ENCODE data around the gene PRKCE.

Gene PRKCE

DNA sequence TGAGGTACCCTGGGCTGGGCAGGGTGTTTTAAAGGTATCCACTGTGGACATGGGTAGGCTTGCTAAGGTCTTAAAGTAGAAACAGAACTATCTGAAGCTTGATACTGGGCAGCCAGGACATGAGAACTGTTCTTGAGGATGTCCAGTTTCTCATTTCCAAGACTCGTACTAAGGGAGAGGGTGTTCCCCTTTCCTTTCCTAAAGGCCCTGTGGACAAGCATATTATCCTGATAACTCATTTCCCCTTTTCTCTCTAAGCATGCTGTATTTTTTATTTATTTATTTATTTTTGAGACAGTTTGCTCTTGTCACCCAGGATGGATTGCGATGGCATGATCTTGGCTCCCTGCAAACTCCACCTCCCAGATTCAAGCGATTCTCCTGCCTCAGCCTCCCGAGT, 273.6 kb downstream of the PRKCE start:
- Mint-ChIP-seq H3K27me3 (ENCODE audit: low read depth) (no peaks in the 10 kb centered on the region), H3K36me3 (ENCODE audit: low read depth) (no peaks in the 10 kb centered on the region), H3K27ac (no peak overlapping the region), H3K4me3 (no peak overlapping the region), H3K4me1 (ENCODE audit: low read depth) (peaks cover 3% of the 10 kb centered on the region), H3K9me3 (no peaks in the 10 kb centered on the region)
- DNase-seq (ENCODE audit: low spot score): no peak

DNA sequence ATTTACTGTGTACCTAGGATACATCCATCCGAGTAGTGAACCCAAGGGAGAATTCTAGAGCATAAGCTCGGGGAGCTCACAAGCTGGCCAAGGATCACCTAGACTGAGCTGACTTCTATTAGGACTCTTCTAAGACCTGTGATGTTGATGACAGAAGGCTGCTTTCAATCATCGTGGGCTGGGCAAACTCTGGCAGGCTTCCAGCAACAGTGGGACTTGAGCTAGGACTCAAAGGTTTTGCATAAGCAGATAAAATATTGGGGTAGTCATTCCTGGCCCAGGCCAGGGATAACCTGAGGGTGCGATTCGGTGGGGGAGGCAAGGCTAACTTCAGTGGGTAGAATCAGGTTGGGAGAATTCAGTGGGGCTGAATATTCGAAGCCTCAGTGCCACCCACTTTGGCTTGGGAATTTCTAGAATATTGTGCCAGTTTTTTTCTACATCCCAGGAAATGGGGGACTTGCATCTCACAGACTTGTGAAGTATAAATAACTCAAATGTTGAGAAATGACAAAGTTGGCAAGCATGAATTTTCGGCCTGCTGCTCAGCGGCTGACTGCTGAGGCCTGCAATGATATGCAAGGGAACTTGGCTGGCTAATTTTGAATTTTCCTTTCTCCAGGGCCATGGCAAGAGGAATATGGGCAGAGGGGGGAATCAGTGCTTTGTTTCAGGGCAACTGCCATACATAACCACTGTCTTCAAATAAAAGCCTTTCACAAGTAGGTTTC, 274.3 kb downstream of the PRKCE start:
- Mint-ChIP-seq H3K4me1 (ENCODE audit: low read depth) (peaks cover 3% of the 10 kb centered on the region), H3K4me3 (no peak overlapping the region), H3K36me3 (ENCODE audit: low read depth) (no peaks in the 10 kb centered on the region), H3K27ac (no peak overlapping the region), H3K27me3 (ENCODE audit: low read depth) (no peaks in the 10 kb centered on the region), H3K9me3 (no peaks in the 10 kb centered on the region)
- DNase-seq (ENCODE audit: low spot score): no peak

GRCh38 chr2:45928946-45929345, 277.5 kb downstream of the PRKCE start:
- Mint-ChIP-seq H3K4me3 (no peak overlapping the region), H3K27ac (no peak overlapping the region), H3K4me1 (ENCODE audit: low read depth) (peaks cover 8% of the 10 kb centered on the region), H3K36me3 (ENCODE audit: low read depth) (no peaks in the 10 kb centered on the region), H3K27me3 (ENCODE audit: low read depth) (no peaks in the 10 kb centered on the region), H3K9me3 (no peaks in the 10 kb centered on the region)
- DNase-seq (ENCODE audit: low spot score): no peak

DNA sequence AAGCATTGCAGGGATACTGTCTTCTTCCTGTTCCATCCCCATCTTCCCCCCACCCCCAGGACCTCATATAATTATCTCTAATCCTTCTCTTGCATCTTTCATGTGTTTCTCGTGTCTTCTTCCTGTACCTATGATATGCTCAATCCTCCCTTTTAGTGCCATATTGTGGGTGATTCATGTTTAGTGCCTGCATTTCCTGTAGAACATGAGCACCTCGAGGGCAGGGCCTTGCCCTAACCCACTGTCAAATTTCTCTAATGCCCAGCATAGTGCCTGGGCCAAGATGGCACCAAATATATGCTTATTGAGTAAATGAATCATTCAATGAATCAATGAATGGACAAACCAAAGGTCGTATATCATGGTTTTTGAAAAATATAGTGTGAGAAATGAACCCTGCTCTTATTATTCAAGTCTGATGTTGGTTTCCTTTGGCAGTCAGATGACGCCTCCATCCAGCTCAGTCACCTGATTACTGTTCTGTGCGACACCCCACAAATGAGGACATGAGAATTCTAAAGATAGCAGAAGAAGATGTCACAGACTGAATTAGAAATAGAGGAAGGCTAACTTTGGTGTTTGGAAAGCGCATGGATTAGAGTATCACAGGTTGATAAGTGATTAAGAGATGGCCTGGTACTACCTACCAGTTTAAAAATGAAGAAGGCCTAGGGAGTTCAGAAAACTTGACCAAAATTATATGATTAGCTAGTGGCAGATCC, 278.4 kb downstream of the PRKCE start:
- H3K4me3 Mint-ChIP-seq: no peak overlapping the region
- H3K4me1 Mint-ChIP-seq (ENCODE audit: low read depth): peaks cover 8% of the 10 kb centered on the region
- H3K36me3 Mint-ChIP-seq (ENCODE audit: low read depth): no peaks in the 10 kb centered on the region
- no peaks in the 10 kb centered on the region for H3K9me3 Mint-ChIP-seq
- H3K27me3 Mint-ChIP-seq (ENCODE audit: low read depth): no peaks in the 10 kb centered on the region
- no peak for DNase-seq (ENCODE audit: low spot score)
- H3K27ac Mint-ChIP-seq: no peak overlapping the region

DNA sequence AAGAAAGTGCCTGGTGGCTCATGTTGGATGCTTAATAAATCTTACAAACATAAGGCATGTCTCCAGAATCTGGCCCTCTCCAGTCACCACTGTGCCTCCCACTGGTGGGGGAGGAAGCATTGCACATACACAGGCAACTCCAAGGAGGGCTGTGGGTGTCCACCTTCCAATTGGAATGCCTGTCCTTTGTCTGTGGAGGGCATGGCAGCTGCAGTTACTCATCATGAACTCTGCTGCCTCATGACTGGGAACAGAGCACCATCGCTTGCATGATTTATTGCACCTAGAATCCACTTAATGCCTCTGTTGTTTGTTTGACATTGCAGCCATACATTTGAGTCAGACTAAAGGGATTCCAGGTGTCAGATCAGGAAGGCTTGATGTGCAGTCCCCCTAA, 278.9 kb downstream of the PRKCE start:
- Mint-ChIP-seq H3K27ac (no peak overlapping the region), H3K4me3 (no peak overlapping the region), H3K9me3 (no peaks in the 10 kb centered on the region), H3K27me3 (ENCODE audit: low read depth) (no peaks in the 10 kb centered on the region), H3K4me1 (ENCODE audit: low read depth) (peaks cover 8% of the 10 kb centered on the region), H3K36me3 (ENCODE audit: low read depth) (no peaks in the 10 kb centered on the region)
- DNase-seq (ENCODE audit: low spot score): no peak

GRCh38 chr2:45932278-45932975, 281.0 kb downstream of the PRKCE start:
- no peaks in the 10 kb centered on the region for H3K27me3 Mint-ChIP-seq (ENCODE audit: low read depth)
- H3K36me3 Mint-ChIP-seq (ENCODE audit: low read depth): no peaks in the 10 kb centered on the region
- H3K4me3 Mint-ChIP-seq: no peak overlapping the region
- no peaks in the 10 kb centered on the region for H3K9me3 Mint-ChIP-seq
- no peak for DNase-seq (ENCODE audit: low spot score)
- peaks cover 11% of the 10 kb centered on the region for H3K4me1 Mint-ChIP-seq (ENCODE audit: low read depth)
- H3K27ac Mint-ChIP-seq: no peak overlapping the region

DNA sequence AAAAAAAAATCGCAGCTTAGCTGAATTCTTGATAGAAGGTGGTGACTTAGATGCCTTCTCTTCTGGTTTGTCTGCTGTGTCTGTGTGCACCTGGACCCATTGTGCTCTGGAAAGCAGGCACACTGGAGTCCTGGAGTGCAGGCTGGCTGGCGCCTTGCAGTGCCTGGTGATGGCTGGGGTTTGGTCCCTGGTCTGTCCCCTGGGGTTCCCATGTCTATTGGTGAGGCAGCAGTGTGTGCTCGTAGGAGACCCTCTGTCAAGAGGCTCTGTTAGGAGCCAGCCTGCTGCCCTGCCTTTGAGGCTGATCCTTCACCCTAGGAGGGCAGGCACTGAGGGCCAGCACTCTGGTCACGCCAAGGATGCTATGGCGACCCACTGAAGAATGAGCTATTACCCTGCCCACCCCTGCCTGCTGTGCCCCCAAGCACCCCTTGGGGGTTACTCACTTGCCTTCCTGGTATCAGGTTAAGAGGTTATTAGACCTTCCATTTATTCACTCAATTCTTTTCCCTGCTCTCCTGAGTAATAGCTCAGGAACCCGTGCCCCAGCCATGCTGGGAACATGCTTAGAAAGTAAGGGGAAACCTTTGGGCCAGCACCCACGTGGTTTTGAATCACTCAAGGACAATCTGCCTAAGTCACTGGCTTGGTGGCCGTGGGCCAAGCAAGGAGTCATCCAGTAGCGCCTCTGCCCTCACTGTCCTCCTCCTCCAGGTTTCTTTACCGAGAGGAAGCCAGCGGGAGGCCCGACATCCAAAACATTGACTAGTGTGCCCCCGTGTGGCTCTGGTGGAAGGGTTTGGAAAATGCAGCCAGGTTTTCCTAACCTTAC, 284.5 kb downstream of the PRKCE start:
- Mint-ChIP-seq H3K4me3 (no peak overlapping the region), H3K4me1 (ENCODE audit: low read depth) (peaks cover 8% of the 10 kb centered on the region), H3K36me3 (ENCODE audit: low read depth) (no peaks in the 10 kb centered on the region), H3K27me3 (ENCODE audit: low read depth) (no peaks in the 10 kb centered on the region), H3K9me3 (no peaks in the 10 kb centered on the region), H3K27ac (no peak overlapping the region)
- peak; percentile 52 for DNase-seq (ENCODE audit: low spot score)

DNA sequence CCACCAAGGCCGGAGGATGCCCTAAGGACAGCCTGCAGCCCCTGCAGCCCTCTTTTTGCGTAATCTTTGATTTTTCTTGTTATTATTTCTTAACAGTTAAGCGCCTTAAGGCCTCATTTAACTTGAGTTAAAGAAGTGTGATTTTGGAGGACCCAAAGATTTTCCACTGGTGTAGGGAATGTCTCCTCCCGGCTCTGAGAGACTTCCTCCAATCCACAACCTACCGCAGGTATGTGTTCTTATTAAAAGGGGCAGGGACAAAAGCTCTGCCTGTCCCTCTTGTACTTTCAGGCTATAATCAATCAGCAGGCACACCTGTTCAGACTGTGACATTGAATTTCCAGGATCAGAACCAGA, 285.1 kb downstream of the PRKCE start:
- Mint-ChIP-seq H3K4me3 (no peak overlapping the region), H3K27me3 (ENCODE audit: low read depth) (no peaks in the 10 kb centered on the region), H3K4me1 (ENCODE audit: low read depth) (peaks cover 8% of the 10 kb centered on the region), H3K27ac (no peak overlapping the region), H3K9me3 (no peaks in the 10 kb centered on the region), H3K36me3 (ENCODE audit: low read depth) (no peaks in the 10 kb centered on the region)
- DNase-seq (ENCODE audit: low spot score): no peak

DNA sequence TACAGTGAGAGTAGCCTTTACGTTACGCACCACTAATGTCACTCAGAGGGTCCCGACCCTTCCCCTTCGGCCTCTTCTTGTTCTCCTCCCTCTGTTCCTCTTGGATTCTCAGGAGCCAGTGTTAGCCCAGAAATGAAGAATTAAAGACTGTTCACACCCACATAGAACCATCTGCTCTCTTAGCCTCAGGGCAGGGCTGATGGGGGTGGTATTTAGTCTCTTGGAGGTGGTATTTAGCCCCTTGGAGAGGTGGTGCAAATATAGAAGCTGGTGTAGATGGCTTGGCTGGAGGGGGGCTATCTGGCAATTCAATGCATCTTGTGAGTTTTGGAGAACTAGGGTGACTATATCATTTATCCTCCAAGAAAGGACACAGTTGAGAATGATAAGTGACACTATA, 286.5 kb downstream of the PRKCE start:
- Mint-ChIP-seq H3K27me3 (ENCODE audit: low read depth) (no peaks in the 10 kb centered on the region), H3K4me3 (no peak overlapping the region), H3K9me3 (no peaks in the 10 kb centered on the region)

GRCh38 chr2:45938649-45939511, 287.4 kb downstream of the PRKCE start:
- Mint-ChIP-seq H3K27me3 (ENCODE audit: low read depth) (no peaks in the 10 kb centered on the region), H3K36me3 (ENCODE audit: low read depth) (no peaks in the 10 kb centered on the region), H3K9me3 (no peaks in the 10 kb centered on the region), H3K4me1 (ENCODE audit: low read depth) (peaks cover 3% of the 10 kb centered on the region), H3K27ac (no peak overlapping the region), H3K4me3 (no peak overlapping the region)
- DNase-seq (ENCODE audit: low spot score): no peak

More for the DNA sequence above, 286.5 kb downstream of the PRKCE start:
- H3K4me1 Mint-ChIP-seq (ENCODE audit: low read depth): peaks cover 3% of the 10 kb centered on the region
- no peaks in the 10 kb centered on the region for H3K36me3 Mint-ChIP-seq (ENCODE audit: low read depth)
- DNase-seq (ENCODE audit: low spot score): no peak
- H3K27ac Mint-ChIP-seq: no peak overlapping the region

DNA sequence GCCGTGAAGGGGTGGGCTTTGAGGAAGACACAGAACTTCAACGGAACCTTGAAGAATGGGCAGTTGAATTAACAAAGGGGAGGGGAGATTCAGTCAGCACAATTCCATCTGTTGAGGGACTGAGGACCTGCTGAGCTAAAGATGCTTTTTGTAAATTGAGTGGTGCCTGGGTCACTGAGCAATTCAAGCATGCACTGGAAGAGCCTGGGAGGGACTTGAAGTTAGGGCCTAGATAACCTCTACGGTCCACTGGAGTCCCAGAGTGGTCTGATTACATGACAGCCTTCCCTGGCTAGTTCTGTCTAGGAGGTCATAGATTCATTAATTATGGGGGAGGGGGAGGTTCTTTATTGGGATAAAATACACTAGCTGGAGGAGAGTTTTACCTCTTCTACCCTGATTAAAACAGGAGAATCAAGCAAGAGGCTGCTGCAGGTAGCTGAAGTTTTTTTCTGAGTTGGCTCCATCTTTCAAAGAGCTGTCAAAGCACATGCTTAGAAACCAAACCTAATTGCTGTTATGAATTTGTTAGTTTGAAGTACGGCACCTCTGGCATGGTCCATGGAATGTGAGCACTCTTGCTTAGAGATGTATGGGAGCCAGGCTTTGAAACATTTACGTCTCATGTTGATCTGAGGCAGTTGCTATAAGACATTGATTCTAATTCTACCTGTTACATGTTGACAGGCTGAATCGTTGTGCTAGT, 290.2 kb downstream of the PRKCE start:
- no peak overlapping the region for H3K4me3 Mint-ChIP-seq
- H3K36me3 Mint-ChIP-seq (ENCODE audit: low read depth): no peaks in the 10 kb centered on the region
- no peaks in the 10 kb centered on the region for H3K27me3 Mint-ChIP-seq (ENCODE audit: low read depth)
- no peak overlapping the region for H3K27ac Mint-ChIP-seq
- H3K4me1 Mint-ChIP-seq (ENCODE audit: low read depth): no peaks in the 10 kb centered on the region
- no peaks in the 10 kb centered on the region for H3K9me3 Mint-ChIP-seq
- no peak for DNase-seq (ENCODE audit: low spot score)

DNA sequence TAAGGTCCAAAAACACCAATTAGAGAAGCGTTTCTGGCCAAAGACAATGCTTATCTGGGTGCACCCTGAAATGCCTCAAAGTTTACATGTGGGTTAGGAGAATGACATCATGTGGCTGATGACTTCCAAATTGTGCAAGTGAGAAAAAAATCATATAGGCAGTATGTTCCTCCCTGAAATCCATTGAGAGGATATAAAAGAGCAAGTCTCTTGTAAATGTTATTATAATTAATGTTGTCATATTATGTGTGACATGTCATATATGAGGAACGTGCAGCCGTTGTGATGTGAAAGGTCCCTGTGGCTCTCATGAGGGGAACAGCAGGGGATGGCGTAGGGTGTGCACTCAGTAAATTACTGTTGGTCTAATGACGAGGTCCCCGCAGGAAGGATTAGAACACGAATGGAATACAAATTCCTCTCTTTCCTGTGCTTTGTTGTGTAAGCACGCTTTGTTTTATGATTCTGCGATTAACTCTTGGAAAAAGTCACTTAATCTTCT, 290.8 kb downstream of the PRKCE start:
- H3K9me3 Mint-ChIP-seq: no peaks in the 10 kb centered on the region
- no peak overlapping the region for H3K27ac Mint-ChIP-seq
- no peak overlapping the region for H3K4me3 Mint-ChIP-seq
- H3K27me3 Mint-ChIP-seq (ENCODE audit: low read depth): peaks cover 3% of the 10 kb centered on the region
- no peaks in the 10 kb centered on the region for H3K4me1 Mint-ChIP-seq (ENCODE audit: low read depth)
- no peak for DNase-seq (ENCODE audit: low spot score)
- no peaks in the 10 kb centered on the region for H3K36me3 Mint-ChIP-seq (ENCODE audit: low read depth)
